DND-41 (cell line): ENCODE results near the gene OTOS.

Experiments used
- CTCF ChIP-seq: IDR thresholded peaks from 2 replicates; pipeline ENCODE4 v1.5.1; 2012; ENCODE audit warnings: borderline replicate concordance, low read length, moderate library complexity, mild to moderate bottlenecking; ENCODE audit not compliant: poor library complexity, severe bottlenecking; ENCODE audit errors: extremely low read depth
- EZH2 ChIP-seq: IDR thresholded peaks from 3 replicates; pipeline ENCODE4 v1.6.1; 2012; ENCODE audit warnings: borderline replicate concordance, low read depth, mild to moderate bottlenecking, moderate library complexity, low read length, inconsistent platforms; ENCODE audit not compliant: severe bottlenecking

DNA sequence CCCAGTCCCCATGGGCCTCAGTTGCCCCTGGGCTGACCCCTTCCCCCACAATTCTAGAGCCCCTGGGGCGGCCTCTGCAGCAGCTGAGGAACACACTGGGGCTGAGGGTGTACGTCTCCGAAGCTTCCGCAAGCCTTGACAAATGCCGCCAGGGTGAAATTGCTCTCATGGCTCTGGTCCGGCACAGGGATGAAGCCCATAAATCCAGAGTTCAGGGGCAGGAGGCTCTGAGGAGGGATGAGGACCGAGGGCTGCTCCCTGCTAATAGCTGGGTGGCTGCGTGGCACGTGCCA lies 27.1 kb upstream of the OTOS start:
- no peak for TF ChIP-seq CTCF
- TF ChIP-seq EZH2 = no peak
